K562 (cell line): ENCODE measurements around the gene KCNF1. TPM values are rescaled to one million over a fixed set of nuclear protein-coding genes. Genes with fewer than 3 reads are reported as not detected.

Experiments used
- ATAC-seq: fragments of 200-7000 bp; cut with Tn5 transposase; 3 replicates; pipeline ENCODE4 v1.9.1; 2020; ENCODE audit warnings: moderate library complexity
- BruUV-seq: library from RNA; stranded (reverse); fragments of 400-500 nt; replicated peaks from 2 replicates; lab custom pipeline; 2021; lab: Mats Ljungman, UMichigan
- CTCF ChIA-PET: fragments of 300-600 bp; formaldehyde crosslinking; extraction: SDS; loops from one replicate; lab custom pipeline; 2021; ENCODE audit warnings: low intra/inter-chr PET ratio; lab: Yijun Ruan, JAX
- POLR2A ChIA-PET: fragments of 300-600, 350-650 bp; sonication (Branson Sonifier 250); formaldehyde crosslinking; extraction: SDS; loops from one replicate; lab custom pipeline; 2021; ENCODE audit warnings: antibody characterized with exemption, inconsistent platforms; lab: Yijun Ruan, JAX
- DNase-seq, 4 experiments: peaks; one replicate each; pipeline versions ENCODE4 v3.0.0 to v3.0.0-alpha.2; 2011 to 2018; ENCODE audit warnings: low spot score in 3 of 4, mixed read lengths in 3 of 4; ENCODE audit errors: extremely low read depth in 1 of 4
- FAIRE-seq: peaks from 2 replicates; lab custom pipeline; 2011; peaks lifted over from hg19 to GRCh38; lab: Jason Lieb, UNC
- H2AFZ ChIP-seq: 2 replicates; pipeline ENCODE4 v1.6.0; 2011; ENCODE audit warnings: low read depth, low read length, control low read depth, inconsistent platforms
- H3K27ac ChIP-seq: fragments of 200-600 bp; 3 replicates; pipeline ENCODE4 v1.8.0; 2011; ENCODE audit warnings: low read depth, mild to moderate bottlenecking, control low read depth, inconsistent platforms, low read length, moderate library complexity, mixed read lengths; ENCODE audit errors: extremely low read depth
- H3K27me3 ChIP-seq, 2 experiments: fragments of 300-600 bp in 1 of 2; 2 replicates in 1 of 2; 3 replicates in 1 of 2; pipeline versions ENCODE4 v1.6.0 to v1.8.0; 2011; ENCODE audit warnings: inconsistent platforms in 2 of 2, low read length in 2 of 2, mild to moderate bottlenecking in 1 of 2, mixed read lengths in 1 of 2, moderate library complexity in 1 of 2; ENCODE audit not compliant: control insufficient read depth in 2 of 2, insufficient read depth in 2 of 2
- H3K36me3 ChIP-seq: fragments of 300-600 bp; 3 replicates; pipeline ENCODE4 v1.8.0; 2011; ENCODE audit warnings: mild to moderate bottlenecking, low read length, inconsistent platforms; ENCODE audit not compliant: control insufficient read depth, insufficient read depth
- H3K4me1 ChIP-seq, 2 experiments: fragments of 200-600 bp in 1 of 2; replicated peaks in 1 of 2; 2 replicates in 1 of 2; 3 replicates in 1 of 2; pipeline versions ENCODE4 v1.5.1 to v1.8.0; 2011; ENCODE audit warnings: inconsistent platforms in 2 of 2, low read length in 2 of 2, mild to moderate bottlenecking in 1 of 2, mixed read lengths in 1 of 2, moderate library complexity in 1 of 2; ENCODE audit not compliant: control insufficient read depth in 2 of 2, insufficient read depth in 2 of 2
- H3K4me2 ChIP-seq: 2 replicates; pipeline ENCODE4 v1.6.1; 2011; ENCODE audit warnings: low read length, control low read depth, inconsistent platforms, mixed read lengths; ENCODE audit not compliant: insufficient read depth
- H3K4me3 ChIP-seq: fragments of 200-600 bp; sonication (generic), shearing (Covaris generic); 2 replicates; pipeline ENCODE4 v1.5.1; 2016; ENCODE audit warnings: control low read depth, inconsistent platforms
- H3K79me2 ChIP-seq: fragments of 200-600 bp; 3 replicates; pipeline ENCODE4 v1.8.0; 2011; ENCODE audit warnings: low read length, inconsistent platforms; ENCODE audit not compliant: control insufficient read depth, insufficient read depth
- H3K9ac ChIP-seq, 2 experiments: 2 replicates each; pipeline versions ENCODE4 v1.6.0 to v1.6.1; 2011; ENCODE audit warnings: low read depth in 2 of 2, low read length in 2 of 2, control low read depth in 1 of 2, inconsistent platforms in 1 of 2, mild to moderate bottlenecking in 1 of 2, mixed read lengths in 1 of 2; ENCODE audit not compliant: insufficient read depth in 1 of 2
- H3K9me1 ChIP-seq: one replicate; pipeline ENCODE4 v1.6.0; 2011; ENCODE audit warnings: inconsistent platforms, mild to moderate bottlenecking, low read length, moderate library complexity; ENCODE audit not compliant: control insufficient read depth, insufficient read depth
- H3K9me3 ChIP-seq: replicated peaks from 2 replicates; pipeline ENCODE4 v1.5.1; 2011; ENCODE audit warnings: low read depth, low read length, inconsistent platforms; ENCODE audit not compliant: control insufficient read depth, insufficient read depth
- H4K20me1 ChIP-seq: replicated peaks from 2 replicates; pipeline ENCODE4 v1.6.1; 2011; ENCODE audit warnings: low read length, inconsistent platforms, mixed read lengths; ENCODE audit not compliant: control insufficient read depth, insufficient read depth
- BCLAF1 ChIP-seq, 2 experiments: fragments of 450-650 bp in 1 of 2; IDR thresholded peaks; 2 replicates each; pipeline ENCODE4 v1.6.1; 2011 to 2017; ENCODE audit warnings: low read depth in 2 of 2, antibody characterized with exemption in 1 of 2, borderline replicate concordance in 1 of 2, low read length in 1 of 2, mild to moderate bottlenecking in 1 of 2, mixed read lengths in 1 of 2; ENCODE audit not compliant: control insufficient read depth in 1 of 2
- PATZ1 ChIP-seq: fragments of 250-450 bp; sonication (Bioruptor Pico); IDR thresholded peaks from 2 replicates; pipeline ENCODE4 v1.5.0; 2020; ENCODE audit warnings: mild to moderate bottlenecking, borderline replicate concordance
- RBM22 ChIP-seq: fragments of 200-400 bp; formaldehyde crosslinking; IDR thresholded peaks from 2 replicates; pipeline ENCODE4 v1.6.1; 2018; ENCODE audit warnings: low read length, low read depth; ENCODE audit not compliant: poor library complexity, severe bottlenecking
- SIRT6 ChIP-seq: IDR thresholded peaks from one replicate; pipeline ENCODE4 v1.6.1; 2012; ENCODE audit warnings: low read depth, mild to moderate bottlenecking, control low read depth, inconsistent platforms, low read length, moderate library complexity
- USF2 ChIP-seq: sonication (generic); formaldehyde crosslinking; IDR thresholded peaks from 2 replicates; pipeline ENCODE4 v1.5.0; 2020; ENCODE audit warnings: missing genetic modification reagents
- ZBTB1 ChIP-seq: sonication (generic); formaldehyde crosslinking; IDR thresholded peaks from 2 replicates; pipeline ENCODE4 v1.8.1; 2023; ENCODE audit warnings: missing genetic modification reagents, low read depth, mild to moderate bottlenecking, borderline replicate concordance
- ZNF79 ChIP-seq: fragments of 250-450 bp; sonication (Bioruptor Pico); IDR thresholded peaks from 2 replicates; pipeline ENCODE4 v1.4.0; 2020; ENCODE audit warnings: low read depth, mild to moderate bottlenecking, moderate library complexity
- WGBS: fragments of 100-300 bp; shearing (Covaris generic); methylation state at CpG from one replicate; pipeline ENCODE4 v1.1.6; 2016; ENCODE audit warnings: low coverage, mixed read lengths; ENCODE audit not compliant: insufficient coverage; ENCODE audit errors: missing lambda C conversion rate; 5-methylcytosine and 5-hydroxymethylcytosine counted together
- in situ Hi-C: fragments of 300-500 bp; cut with MboI; formaldehyde crosslinking; loops from 4 replicates; pipeline ENCODE4 v1.15.0; 2018; ENCODE audit warnings: inconsistent platforms, mixed read lengths
- intact Hi-C: fragments of 100-400 bp; cut with micrococcal nuclease; formaldehyde crosslinking; loops from 2 replicates; pipeline ENCODE4 v1.14.2; 2022
- polyA plus RNA-seq, 8 experiments: library from polyadenylated mRNA; depleted of rRNA in 4 of 8; stranded (reverse) in 5 of 8; unstranded in 3 of 8; fragments of >200 nt; fragmentation: Nextera tagmentation in 2 of 8; fragmentation: Illumina TruSeq in 1 of 8; extraction: Ambion mirVana in 2 of 8; extraction: Trizol in 1 of 8; gene quantifications; 2 replicates each; pipeline versions ENCODE4 v1.2.1 to v1.2.3, GENCODE V29; 2011 to 2014; ENCODE audit warnings: inconsistent platforms in 1 of 8, missing spikeins in 1 of 8
- total RNA-seq, 7 experiments: library from RNA; depleted of rRNA in 6 of 7; stranded (reverse); fragments of >200 nt in 6 of 7; fragmentation: Illumina TruSeq in 2 of 7; extraction: Trizol in 2 of 7; gene quantifications; 2 replicates each; pipeline versions ENCODE4 v1.2.1 to v1.2.3, GENCODE V29; 2011 to 2021; ENCODE audit warnings: low replicate concordance in 1 of 7

Gene KCNF1
- total and polyA plus RNA-seq, 9 of the 15 experiments (the other 6 are each of a cell fraction or from before 2014, with no cell fraction given), result not detected

GRCh38 chr2:10923965-10924364, 12.2 kb downstream of the KCNF1 start (continued):
- TF ChIP-seq BCLAF1 (IDR thresholded peaks at IDR 0.05; ENCODE audit: borderline replicate concordance in 1 of 2, control insufficient read depth in 1 of 2, low read depth in 2 of 2, low read length in 1 of 2), result no peak
- TF ChIP-seq ZNF79 (CRISPR knock-in tag), result no peak
- TF ChIP-seq USF2 (CRISPR knock-in tag), result no peak
- TF ChIP-seq, all 486 proteins: peak for 0

GRCh38 chr2:10924441-10924840, 12.7 kb downstream of the KCNF1 start:
- no peak overlapping the region for H3K4me3 ChIP-seq
- WGBS, result 5% methylated on average over 3 of the region's 5 CpGs
- no peak overlapping the region for H3K27ac ChIP-seq
- H3K4me2 ChIP-seq, result no peak overlapping the region
- TF ChIP-seq PATZ1 (no peak), RBM22 (no peak), SIRT6 (no peak), ZBTB1 (no peak)
- TF ChIP-seq, all 486 proteins: peak for 0
- peaks cover 25 to 68% of the 10 kb centered on the region in 2 experiments for H3K27me3 ChIP-seq
- no TSS peak for BruUV-seq
- H3K9me1 ChIP-seq, result peaks cover 8% of the 10 kb centered on the region
- ATAC-seq (no peak), DNase-seq (no peak), FAIRE-seq (no peak)
- ChIA-PET POLR2A (no interaction called here), CTCF (no interaction called here)
- H3K9me3 ChIP-seq, result no peaks in the 10 kb centered on the region
- no peak overlapping the region for H3K9ac ChIP-seq
- H3K36me3 ChIP-seq, result no peaks in the 10 kb centered on the region
- H3K79me2 ChIP-seq, result no peaks in the 10 kb centered on the region
- intact Hi-C loops, result no loop called here
- H3K4me1 ChIP-seq, result peaks cover 2 to 5% of the 10 kb centered on the region in 2 experiments; a peak in 2 of 5 replicates
- H4K20me1 ChIP-seq, result 0 out of 2 replicates have a peak, but pooled peaks cover 22% of the 10 kb centered on the region
- no peak overlapping the region for H2AFZ ChIP-seq
- in situ Hi-C loops, result no loop called here
